IMR-90 (cell line): ENCODE measurements around the gene CDH22. TPM values are rescaled to one million over a fixed set of nuclear protein-coding genes. Genes with fewer than 3 reads are reported as not detected.

Experiments
- ATAC-seq: fragments of 200-7000 bp; cut with Tn5 transposase; 2 replicates; pipeline ENCODE4 v1.9.1; 2020; ENCODE audit warnings: low read depth, mild to moderate bottlenecking, moderate library complexity
- BruUV-seq: library from RNA; stranded (reverse); fragments of 400-500 nt; replicated peaks from 2 replicates; lab custom pipeline; 2021; lab: Mats Ljungman, UMichigan
- CTCF ChIA-PET: fragments of 300-600 bp; formaldehyde crosslinking; extraction: SDS; loops from one replicate; lab custom pipeline; 2021; ENCODE audit warnings: antibody characterized with exemption; lab: Yijun Ruan, JAX
- POLR2A ChIA-PET: fragments of 300-600 bp; sonication (Branson Sonifier 250); formaldehyde crosslinking; loops from one replicate; lab custom pipeline; 2022; ENCODE audit warnings: antibody characterized with exemption; ENCODE audit not compliant: unreplicated experiment; lab: Charles Lee
- DNase-seq: peaks from one replicate; pipeline ENCODE4 v3.0.0; 2013
- H2AFZ ChIP-seq: replicated peaks from 2 replicates; pipeline ENCODE3; 2013; ENCODE audit warnings: low read length, mild to moderate bottlenecking; ENCODE audit not compliant: poor library complexity
- H2AK5ac ChIP-seq: 2 replicates; pipeline ENCODE4 v1.6.1; 2013; ENCODE audit warnings: low read depth, low read length, inconsistent platforms
- H2AK9ac ChIP-seq: replicated peaks from 2 replicates; pipeline ENCODE3; 2013; ENCODE audit warnings: mild to moderate bottlenecking, low read depth, low read length, moderate library complexity; ENCODE audit not compliant: poor library complexity
- H2BK120ac ChIP-seq: 2 replicates; pipeline ENCODE4 v1.6.1; 2013; ENCODE audit warnings: low read depth, low read length, inconsistent platforms
- H2BK15ac ChIP-seq: 3 replicates; pipeline ENCODE4 v1.6.1; 2013; ENCODE audit warnings: low read depth, low read length, inconsistent platforms
- H2BK20ac ChIP-seq: 2 replicates; pipeline ENCODE4 v1.6.1; 2013; ENCODE audit warnings: low read depth, mild to moderate bottlenecking, inconsistent platforms, low read length, moderate library complexity
- H2BK5ac ChIP-seq: 2 replicates; pipeline ENCODE4 v1.6.1; 2013; ENCODE audit warnings: mild to moderate bottlenecking, low read depth, low read length, inconsistent platforms; ENCODE audit not compliant: poor library complexity, severe bottlenecking
- H3K14ac ChIP-seq: replicated peaks from 2 replicates; pipeline ENCODE4 v1.6.1; 2013; ENCODE audit warnings: low read depth, low read length, inconsistent platforms
- H3K18ac ChIP-seq: 2 replicates; pipeline ENCODE4 v1.6.1; 2013; ENCODE audit warnings: low read depth, low read length, control low read depth
- H3K23ac ChIP-seq: 2 replicates; pipeline ENCODE4 v1.6.1; 2013; ENCODE audit warnings: low read depth, low read length, inconsistent platforms
- H3K27ac ChIP-seq: 2 replicates; pipeline ENCODE4 v1.5.1; 2013; ENCODE audit warnings: mild to moderate bottlenecking, control low read depth, low read length; ENCODE audit not compliant: insufficient read depth
- H3K27me3 ChIP-seq: 2 replicates; pipeline ENCODE4 v1.6.1; 2013; ENCODE audit warnings: low read length; ENCODE audit not compliant: control insufficient read depth, insufficient read depth
- H3K36me3 ChIP-seq: 2 replicates; pipeline ENCODE4 v1.6.1; 2013; ENCODE audit warnings: low read length, mixed read lengths; ENCODE audit not compliant: control insufficient read depth, insufficient read depth
- H3K4ac ChIP-seq: 2 replicates; pipeline ENCODE4 v1.6.1; 2013; ENCODE audit warnings: low read depth, low read length, inconsistent platforms
- H3K4me1 ChIP-seq: 2 replicates; pipeline ENCODE4 v1.6.1; 2013; ENCODE audit warnings: low read length, mixed read lengths; ENCODE audit not compliant: control insufficient read depth, insufficient read depth
- H3K4me2 ChIP-seq: 2 replicates; pipeline ENCODE4 v1.6.1; 2013; ENCODE audit warnings: low read depth, mild to moderate bottlenecking, control low read depth, low read length, moderate library complexity
- H3K4me3 ChIP-seq: 2 replicates; pipeline ENCODE4 v1.5.1; 2013; ENCODE audit warnings: low read depth, mild to moderate bottlenecking, control low read depth, low read length, moderate library complexity; ENCODE audit not compliant: insufficient read depth
- H3K56ac ChIP-seq: 2 replicates; pipeline ENCODE4 v1.6.1; 2013; ENCODE audit warnings: low read length, inconsistent platforms; ENCODE audit not compliant: insufficient read depth; ENCODE audit errors: extremely low read depth
- H3K79me1 ChIP-seq, 2 experiments: 2 replicates each; pipeline ENCODE4 v1.6.1; 2013; ENCODE audit warnings: low read length in 2 of 2, inconsistent platforms in 1 of 2, low read depth in 1 of 2
- H3K9ac ChIP-seq: 2 replicates; pipeline ENCODE4 v1.6.1; 2013; ENCODE audit warnings: low read depth, low read length, control low read depth
- H3K9me1 ChIP-seq: 2 replicates; pipeline ENCODE4 v1.6.1; 2013; ENCODE audit warnings: low read length, inconsistent platforms; ENCODE audit not compliant: insufficient read depth
- H3K9me3 ChIP-seq: 2 replicates; pipeline ENCODE4 v1.6.1; 2013; ENCODE audit warnings: low read length; ENCODE audit not compliant: control insufficient read depth, insufficient read depth
- H4K20me1 ChIP-seq: 2 replicates; pipeline ENCODE4 v1.6.1; 2013; ENCODE audit warnings: low read length, inconsistent platforms; ENCODE audit not compliant: insufficient read depth
- H4K5ac ChIP-seq: 2 replicates; pipeline ENCODE4 v1.6.1; 2013; ENCODE audit warnings: mild to moderate bottlenecking, low read depth, low read length, control low read depth
- H4K8ac ChIP-seq, 2 experiments: 2 replicates each; pipeline ENCODE4 v1.6.1; 2013; ENCODE audit warnings: low read depth in 2 of 2, low read length in 2 of 2, control low read depth in 1 of 2, inconsistent platforms in 1 of 2
- H4K91ac ChIP-seq: 2 replicates; pipeline ENCODE4 v1.6.1; 2013; ENCODE audit warnings: low read depth, low read length, inconsistent platforms; ENCODE audit not compliant: insufficient read depth
- BHLHE40 ChIP-seq: fragments of 150-350 bp; IDR thresholded peaks from 2 replicates; pipeline ENCODE4 v1.6.1; 2016; ENCODE audit warnings: mild to moderate bottlenecking, low read depth, low read length
- CTCF ChIP-seq: conservative IDR thresholded peaks from 2 replicates; pipeline ENCODE4 v1.5.1; 2012; ENCODE audit warnings: mild to moderate bottlenecking, low read depth, low read length, improper control_type of control experiment
- ELK1 ChIP-seq: fragments of 150-350 bp; IDR thresholded peaks from 2 replicates; pipeline ENCODE4 v1.6.1; 2016; ENCODE audit warnings: low read depth, mild to moderate bottlenecking, low read length, moderate library complexity, borderline replicate concordance
- FOS ChIP-seq: fragments of 150-350 bp; IDR thresholded peaks from 2 replicates; pipeline ENCODE4 v1.6.1; 2016; ENCODE audit warnings: low read depth, low read length
- MAZ ChIP-seq: IDR thresholded peaks from 2 replicates; pipeline ENCODE4 v1.6.1; 2012; ENCODE audit warnings: low read depth, mild to moderate bottlenecking, low read length, improper control_type of control experiment, moderate library complexity, borderline replicate concordance
- POLR2A ChIP-seq: IDR thresholded peaks from 2 replicates; pipeline ENCODE4 v1.6.1; 2012; ENCODE audit warnings: mild to moderate bottlenecking, low read depth, low read length
- RAD21 ChIP-seq: IDR thresholded peaks from 2 replicates; pipeline ENCODE4 v1.6.1; 2012; ENCODE audit warnings: low read length, improper control_type of control experiment
- RCOR1 ChIP-seq: IDR thresholded peaks from 2 replicates; pipeline ENCODE4 v1.6.1; 2012; ENCODE audit warnings: mild to moderate bottlenecking, low read length, improper control_type of control experiment; ENCODE audit not compliant: insufficient replicate concordance
- RFX5 ChIP-seq: IDR thresholded peaks from 2 replicates; pipeline ENCODE4 v1.8.0; 2012; ENCODE audit warnings: low read depth, mild to moderate bottlenecking, low read length, moderate library complexity
- SMC3 ChIP-seq: fragments of 150-350 bp; IDR thresholded peaks from 2 replicates; pipeline ENCODE4 v1.6.1; 2016; ENCODE audit warnings: low read depth, mild to moderate bottlenecking, antibody characterized with exemption, low read length, moderate library complexity
- WGBS, 2 experiments: methylation state at CpG; one replicate each; pipeline versions ENCODE4 v1.1.5 to v1.1.7; 2013; ENCODE audit warnings: missing lambda C conversion rate in 2 of 2; ENCODE audit not compliant: insufficient read length in 1 of 2; ENCODE audit errors: extremely low coverage in 2 of 2; 5-methylcytosine and 5-hydroxymethylcytosine counted together
- dilution Hi-C: fragments of 300-500 bp; cut with HindIII; formaldehyde crosslinking; loops from one replicate; pipeline ENCODE4 v1.14.3; 2018; ENCODE audit warnings: low sequenced_read_pairs; ENCODE audit not compliant: unreplicated experiment
- in situ Hi-C: fragments of 300-500 bp; cut with MboI; formaldehyde crosslinking; loops from 3 replicates; pipeline ENCODE4 v1.14.3; 2019; ENCODE audit warnings: low sequenced_read_pairs, inconsistent platforms, mixed read lengths
- intact Hi-C: fragments of 100-400 bp; cut with micrococcal nuclease; formaldehyde crosslinking; loops from 2 replicates; pipeline ENCODE4 v1.10.0; 2022
- polyA plus RNA-seq, 3 experiments: library from polyadenylated mRNA; depleted of rRNA; stranded (reverse); fragments of >200 nt; gene quantifications; 2 replicates each; pipeline ENCODE4 v1.2.3, GENCODE V29; 2012; ENCODE audit warnings: low replicate concordance in 1 of 3
- total RNA-seq: library from RNA; depleted of rRNA; stranded (reverse); fragments of >200 nt; gene quantifications from 2 replicates; pipeline ENCODE4 v1.2.3, GENCODE V29; 2012

CDH22 gene
- total and polyA plus RNA-seq, 2 of the 4 experiments (the other 2 are of a cell fraction): not detected

GRCh38 chr20:46228670-46229069 lies 79.6 kb downstream of the CDH22 start:
- Histone ChIP-seq H3K4me1 (no peaks in the 10 kb centered on the region), H2BK20ac (no peak overlapping the region), H2AFZ (no peak overlapping the region), H2AK5ac (no peak overlapping the region), H3K18ac (no peak overlapping the region), H3K56ac (no peak overlapping the region), H3K36me3 (no peaks in the 10 kb centered on the region), H2BK120ac (no peak overlapping the region), H3K23ac (no peak overlapping the region), H2BK15ac (no peak overlapping the region), H3K9me1 (no peaks in the 10 kb centered on the region), H4K20me1 (no peaks in the 10 kb centered on the region), H3K9me3 (no peaks in the 10 kb centered on the region), H2AK9ac (no peak overlapping the region), H3K4ac (no peak overlapping the region), H3K27me3 (peaks cover 3% of the 10 kb centered on the region), H2BK5ac (no peak overlapping the region), H3K27ac (no peak overlapping the region), H4K5ac (no peak overlapping the region), H4K8ac (no peak overlapping the region), H3K4me3 (no peak overlapping the region), H3K79me1 (no peaks in the 10 kb centered on the region), H3K14ac (no peak overlapping the region), H3K9ac (no peak overlapping the region), H3K4me2 (no peak overlapping the region), H4K91ac (no peak overlapping the region)
- dilution Hi-C loops: no loop called here
- intact Hi-C loops: no loop called here
- in situ Hi-C loops: no loop called here
- ATAC-seq: no peak
- POLR2A ChIA-PET: no interaction called here
- 64% methylated on average over 5 of the region's 8 CpGs; no CpG with 5 or more reads in 1 of the 2 experiments for WGBS, 2 experiments
- no TSS peak for BruUV-seq
- CTCF ChIA-PET: no interaction called here
- TF ChIP-seq BHLHE40 (no peak), SMC3 (no peak), RCOR1 (no peak), RFX5 (no peak), CTCF (no peak), FOS (no peak), MAZ (no peak), POLR2A (no peak), ELK1 (no peak), RAD21 (no peak)
- no peak for DNase-seq
